KOPT-K1 (cell line): ENCODE measurements around the gene FAM193A.
A peak's percentile ranks its signal among the peaks of the same experiment; 100 is the strongest.

Experiments
- H3K27ac ChIP-seq: fragments of 200-600 bp; sonication (generic); 2 replicates; pipeline ENCODE4 v1.5.1; 2016; ENCODE audit warnings: antibody characterized with exemption, mild to moderate bottlenecking, low read depth, low read length; ENCODE audit not compliant: poor library complexity, severe bottlenecking
- H3K36me3 ChIP-seq: fragments of 200-600 bp; sonication (generic); 2 replicates; pipeline ENCODE4 v1.5.1; 2017; ENCODE audit warnings: antibody characterized with exemption, mild to moderate bottlenecking, low read length, moderate library complexity; ENCODE audit not compliant: insufficient read depth
- H3K9me3 ChIP-seq: fragments of 200-600 bp; sonication (generic); 2 replicates; pipeline ENCODE4 v1.5.1; 2017; ENCODE audit warnings: antibody characterized with exemption, low read length, mild to moderate bottlenecking; ENCODE audit not compliant: insufficient read depth, poor library complexity, severe bottlenecking

Gene FAM193A

DNA sequence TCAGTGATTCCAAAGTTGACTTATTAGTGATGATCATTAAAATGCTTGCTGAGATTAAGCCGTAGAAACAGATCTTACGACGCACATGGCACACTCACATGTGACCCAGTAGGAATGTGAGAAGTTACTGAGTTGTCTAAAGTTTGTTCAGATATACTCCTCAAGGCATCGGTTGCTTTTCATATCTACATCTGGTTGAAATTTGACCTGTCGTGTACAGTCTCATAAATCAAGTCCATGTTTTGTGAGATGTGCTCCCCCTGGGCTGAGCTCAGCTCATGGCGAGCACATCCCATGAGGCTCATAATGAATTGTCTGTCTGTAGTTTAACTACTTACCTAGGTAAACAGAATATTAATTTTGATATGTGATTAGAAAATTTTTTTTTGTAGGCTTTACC is 152.7 kb downstream of the FAM193A start:
- peak overlapping the region; percentile 57 for H3K27ac ChIP-seq
- H3K36me3 ChIP-seq, result peaks cover 91% of the 10 kb centered on the region
- no peaks in the 10 kb centered on the region for H3K9me3 ChIP-seq

DNA sequence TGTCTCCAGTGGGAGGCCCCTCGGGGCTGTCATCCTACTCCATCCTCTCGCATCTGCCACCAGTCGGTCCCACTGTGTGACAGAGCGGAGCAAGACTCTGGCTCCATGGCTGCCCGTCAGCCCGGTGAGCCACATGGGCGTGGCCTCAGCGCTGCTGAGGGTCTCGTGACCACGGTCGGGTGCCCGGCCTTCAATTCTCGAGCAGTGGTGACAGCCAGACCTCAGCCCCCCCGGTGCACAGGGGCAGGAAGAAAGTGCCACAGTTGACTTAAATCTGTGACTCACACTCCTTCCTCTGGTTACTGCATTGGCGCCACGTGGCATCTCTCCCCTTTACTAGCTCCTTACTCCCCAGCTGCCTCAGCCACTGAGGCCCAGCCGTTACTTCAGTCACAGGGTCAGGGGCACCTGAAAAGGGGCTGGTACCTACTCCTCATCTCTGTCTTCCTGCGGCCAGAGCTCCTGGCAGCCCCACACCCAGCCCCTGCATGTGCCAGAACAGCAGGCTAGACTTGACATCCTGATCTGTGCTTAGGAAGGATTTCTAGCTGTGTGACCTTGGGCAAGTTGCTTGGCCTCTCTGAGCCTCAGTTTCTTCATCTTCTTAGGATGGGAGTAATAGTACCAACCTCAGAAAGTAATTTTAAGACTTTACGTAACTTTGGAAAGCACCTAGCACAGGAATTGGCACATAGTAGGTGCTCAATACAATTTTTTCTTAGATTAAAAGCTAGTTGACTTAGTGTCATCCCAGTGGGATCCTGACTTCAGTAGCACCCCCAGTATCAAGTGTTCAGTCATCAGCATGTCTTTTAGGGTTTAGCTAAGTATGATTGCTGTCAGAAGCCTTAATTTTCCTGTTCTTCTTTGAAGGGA is 153.6 kb downstream of the FAM193A start:
- no peaks in the 10 kb centered on the region for H3K9me3 ChIP-seq
- peaks cover 91% of the 10 kb centered on the region for H3K36me3 ChIP-seq
- H3K27ac ChIP-seq, result peak overlapping the region; percentile 57

DNA sequence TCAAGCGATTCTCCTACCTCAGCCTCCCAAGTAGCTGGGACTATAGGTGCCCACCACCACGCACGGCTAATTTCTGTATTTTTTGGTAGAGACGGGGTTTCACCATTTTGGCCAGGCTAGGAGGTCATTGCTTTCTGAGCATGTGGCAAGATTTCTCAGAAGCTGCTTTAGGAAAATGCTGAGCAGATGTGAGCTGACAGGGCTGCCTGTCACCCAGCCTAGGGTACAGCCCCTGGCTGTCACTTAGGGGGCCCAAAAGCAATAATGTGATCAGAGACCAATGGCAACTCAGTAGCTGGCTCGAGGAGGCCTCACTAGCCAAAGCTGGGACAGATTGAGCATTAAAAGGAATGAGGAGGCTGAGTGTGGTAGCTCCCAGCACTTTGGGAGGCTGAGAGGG is 154.9 kb downstream of the FAM193A start:
- Histone ChIP-seq H3K27ac (peak overlapping the region; percentile 57), H3K36me3 (peaks cover 91% of the 10 kb centered on the region), H3K9me3 (no peaks in the 10 kb centered on the region)

DNA sequence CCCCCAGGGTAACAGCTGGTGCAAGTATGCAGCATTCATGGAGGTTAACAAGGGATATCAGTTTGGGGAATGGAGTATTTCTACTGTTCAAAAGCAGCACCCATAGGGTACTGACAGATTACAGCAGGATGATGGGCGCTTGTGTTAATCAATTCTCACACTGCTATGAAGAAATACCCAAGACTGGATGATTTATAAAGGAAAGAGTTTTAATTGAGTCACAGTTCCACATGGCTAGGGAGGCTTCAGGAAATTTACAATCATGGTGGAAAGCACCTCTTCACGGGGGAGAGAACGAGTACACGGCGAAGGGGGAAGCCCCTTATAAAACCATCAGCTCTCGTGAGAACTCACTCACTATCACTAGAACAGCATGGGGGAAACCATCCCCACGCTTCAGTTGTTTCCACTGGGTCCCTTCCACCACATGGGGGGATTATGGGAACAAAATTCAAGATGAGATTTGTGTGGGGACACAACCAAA is 155.5 kb downstream of the FAM193A start:
- Histone ChIP-seq H3K9me3 (no peaks in the 10 kb centered on the region), H3K36me3 (peaks cover 91% of the 10 kb centered on the region), H3K27ac (no peak overlapping the region)

DNA sequence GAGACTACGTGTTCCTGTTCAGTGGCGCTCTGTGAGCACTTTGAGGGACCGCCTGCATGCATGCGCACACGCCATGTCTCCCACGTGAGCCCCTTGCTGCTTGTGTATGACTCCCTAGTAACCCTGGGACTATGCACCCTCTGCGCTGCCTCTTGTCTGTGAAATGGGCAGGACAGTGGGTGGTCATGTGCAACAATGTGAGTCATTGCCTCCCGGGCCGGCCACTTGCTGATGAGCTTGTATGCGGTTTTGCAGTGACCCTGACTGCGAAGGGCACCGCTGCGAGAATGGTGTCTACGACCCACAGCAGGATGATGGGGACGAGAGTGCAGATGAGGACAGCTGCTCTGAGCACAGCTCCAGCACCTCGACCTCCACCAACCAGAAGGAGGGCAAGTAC is 158.2 kb downstream of the FAM193A start:
- no peaks in the 10 kb centered on the region for H3K9me3 ChIP-seq
- no peak overlapping the region for H3K27ac ChIP-seq
- H3K36me3 ChIP-seq, result peaks cover 96% of the 10 kb centered on the region

DNA sequence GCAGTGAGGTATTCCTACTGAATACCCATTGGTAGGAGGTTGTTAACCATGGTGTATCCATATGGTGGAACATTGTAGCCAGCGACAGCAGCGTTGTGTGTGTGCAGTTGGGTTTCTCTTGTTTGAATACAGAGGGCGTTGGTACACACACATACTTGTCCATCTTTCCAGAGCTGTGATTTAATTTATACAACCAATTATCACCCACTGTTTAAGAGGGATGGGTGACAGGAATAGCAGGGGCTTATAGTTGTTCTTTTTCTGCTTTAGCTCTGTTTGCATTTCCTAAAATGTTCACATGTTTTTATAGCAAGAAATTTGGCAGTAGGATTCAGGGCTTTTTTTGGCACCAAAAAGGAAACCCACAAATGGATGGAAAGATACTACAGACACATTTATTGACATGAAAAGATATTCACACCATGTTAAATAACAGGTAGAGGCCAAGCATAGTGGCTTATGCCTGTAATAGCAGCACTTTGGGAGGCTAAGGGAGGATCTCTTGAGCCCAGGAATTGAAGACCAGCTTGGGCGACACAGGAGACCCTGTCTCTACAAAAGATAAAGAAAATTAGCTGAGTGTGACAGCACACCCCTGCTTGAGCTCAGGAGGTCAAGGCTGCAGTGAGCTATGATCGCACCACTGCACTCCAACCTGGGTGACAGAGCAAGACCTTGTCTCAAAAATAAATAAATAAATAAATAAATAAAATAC is 159.1 kb downstream of the FAM193A start:
- peaks cover 98% of the 10 kb centered on the region for H3K36me3 ChIP-seq
- H3K9me3 ChIP-seq, result no peaks in the 10 kb centered on the region
- no peak overlapping the region for H3K27ac ChIP-seq

DNA sequence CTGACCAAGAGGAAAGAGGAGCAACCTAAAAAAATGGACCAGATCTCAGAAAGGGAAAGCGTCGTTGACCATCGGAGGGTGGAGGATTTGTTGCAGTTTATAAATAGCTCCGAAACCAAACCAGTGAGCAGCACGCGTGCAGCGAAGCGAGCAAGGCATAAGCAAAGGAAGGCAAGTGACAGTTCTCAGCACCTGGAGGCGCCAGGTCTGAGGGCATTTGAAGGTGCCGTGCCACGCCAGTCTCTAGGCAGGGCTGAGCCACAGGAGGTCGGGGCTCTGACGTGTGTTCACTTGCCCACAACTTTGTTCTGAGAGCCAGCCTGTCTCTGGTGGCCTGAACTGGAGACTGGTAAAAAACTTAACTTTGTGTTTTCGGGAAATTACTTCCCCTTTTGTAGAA is 160.0 kb downstream of the FAM193A start:
- no peak overlapping the region for H3K27ac ChIP-seq
- H3K36me3 ChIP-seq, result peaks cover 98% of the 10 kb centered on the region
- no peaks in the 10 kb centered on the region for H3K9me3 ChIP-seq

DNA sequence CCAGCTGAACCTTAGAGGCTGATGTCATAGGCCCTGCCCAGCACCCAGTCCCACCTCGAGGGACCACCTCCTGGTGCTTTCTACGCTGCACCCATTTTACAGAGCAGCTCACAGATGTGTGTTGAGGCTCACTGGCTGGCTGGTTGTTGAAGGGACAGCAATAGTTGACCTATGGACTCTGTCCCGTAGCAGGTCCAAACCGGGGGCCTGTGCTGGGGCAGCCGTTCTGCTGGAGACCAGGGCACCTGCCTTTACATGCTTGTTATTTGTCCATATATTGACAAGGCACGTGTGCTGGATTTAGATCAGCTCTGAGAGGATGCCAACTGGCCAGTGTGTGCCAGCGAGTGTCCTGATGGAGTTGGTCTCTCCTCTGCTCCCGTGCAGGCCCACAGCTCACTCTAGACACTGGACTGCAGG is 161.6 kb downstream of the FAM193A start:
- no peak overlapping the region for H3K27ac ChIP-seq
- H3K9me3 ChIP-seq, result no peaks in the 10 kb centered on the region
- peaks cover 98% of the 10 kb centered on the region for H3K36me3 ChIP-seq

DNA sequence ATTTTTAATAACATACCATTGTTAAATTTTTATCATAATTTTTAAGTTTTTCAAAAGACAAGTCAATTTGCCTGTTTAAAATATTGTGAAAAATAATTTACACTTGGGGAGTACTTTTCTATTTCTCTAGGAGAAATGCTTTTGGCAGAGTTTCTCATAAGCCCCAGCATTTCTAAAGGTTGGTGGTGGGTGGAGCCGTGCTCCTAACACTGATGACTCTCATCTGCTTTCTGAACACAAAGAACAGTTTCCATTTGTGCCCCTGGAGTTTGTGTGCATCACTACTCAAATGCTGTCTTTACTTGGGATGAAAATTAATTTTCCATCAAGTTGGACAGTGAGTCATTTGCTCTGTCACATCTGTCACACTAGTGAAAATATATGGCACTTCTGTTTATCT is 162.1 kb downstream of the FAM193A start:
- Histone ChIP-seq H3K27ac (no peak overlapping the region), H3K9me3 (no peaks in the 10 kb centered on the region), H3K36me3 (peaks cover 98% of the 10 kb centered on the region)

DNA sequence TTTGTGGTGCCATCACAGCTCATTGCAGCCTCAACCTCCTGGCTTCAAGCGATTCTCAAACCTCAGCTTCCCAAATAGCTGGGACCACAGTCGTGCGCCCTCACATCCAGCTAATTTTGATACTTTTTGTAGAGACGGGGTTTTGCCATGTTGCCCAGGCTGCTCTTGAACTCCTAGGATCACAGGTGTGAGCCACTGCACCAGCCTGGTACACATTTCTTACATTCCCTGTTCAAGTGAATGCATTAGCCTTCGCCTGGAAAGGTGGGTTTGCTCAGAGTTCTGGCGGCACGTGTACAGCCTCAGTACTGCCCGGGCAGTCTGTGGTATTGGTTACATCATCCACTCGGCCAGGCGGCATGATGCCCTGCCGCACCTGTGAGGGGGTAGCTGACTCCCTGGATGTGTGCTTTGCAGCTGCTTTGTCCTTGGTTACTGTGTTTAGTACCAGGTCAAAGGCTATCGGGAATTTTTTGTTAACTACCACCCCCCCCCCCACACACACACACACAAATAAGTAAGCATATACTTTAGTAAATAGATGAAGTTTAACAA is 162.6 kb downstream of the FAM193A start:
- Histone ChIP-seq H3K36me3 (peaks cover 98% of the 10 kb centered on the region), H3K9me3 (no peaks in the 10 kb centered on the region), H3K27ac (no peak overlapping the region)

DNA sequence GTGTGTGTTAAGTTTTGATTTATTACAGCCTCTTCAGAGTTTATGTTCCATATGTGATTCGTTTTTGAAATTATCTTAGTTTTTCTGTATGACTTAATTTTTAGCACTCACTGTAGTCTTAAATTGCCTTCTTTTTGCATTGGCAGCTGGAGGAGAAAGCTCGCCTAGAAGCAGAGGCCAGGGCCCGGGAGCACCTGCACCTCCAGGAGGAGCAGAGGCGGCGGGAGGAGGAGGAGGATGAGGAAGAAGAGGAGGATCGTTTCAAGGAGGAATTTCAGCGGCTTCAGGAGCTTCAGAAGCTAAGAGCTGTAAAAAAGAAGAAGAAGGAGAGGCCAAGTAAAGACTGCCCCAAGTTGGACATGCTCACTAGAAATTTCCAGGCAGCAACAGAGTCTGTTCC is 163.1 kb downstream of the FAM193A start:
- Histone ChIP-seq H3K36me3 (peaks cover 98% of the 10 kb centered on the region), H3K9me3 (no peaks in the 10 kb centered on the region), H3K27ac (no peak overlapping the region)

DNA sequence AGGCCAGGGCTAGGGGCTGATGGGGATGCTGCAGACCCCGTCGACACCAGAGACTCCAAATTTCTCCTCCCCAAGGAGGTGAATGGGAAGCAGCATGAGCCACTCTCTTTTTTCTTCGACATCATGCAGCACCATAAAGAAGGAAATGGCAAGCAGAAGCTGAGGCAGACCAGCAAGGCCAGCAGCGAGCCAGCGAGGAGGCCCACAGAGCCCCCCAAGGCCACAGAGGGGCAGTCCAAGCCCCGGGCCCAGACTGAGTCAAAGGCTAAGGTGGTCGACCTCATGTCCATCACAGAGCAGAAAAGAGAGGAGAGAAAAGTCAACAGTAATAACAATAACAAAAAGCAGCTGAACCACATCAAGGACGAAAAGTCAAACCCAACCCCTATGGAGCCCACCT is 163.6 kb downstream of the FAM193A start:
- Histone ChIP-seq H3K9me3 (no peaks in the 10 kb centered on the region), H3K36me3 (peaks cover 98% of the 10 kb centered on the region), H3K27ac (no peak overlapping the region)

DNA sequence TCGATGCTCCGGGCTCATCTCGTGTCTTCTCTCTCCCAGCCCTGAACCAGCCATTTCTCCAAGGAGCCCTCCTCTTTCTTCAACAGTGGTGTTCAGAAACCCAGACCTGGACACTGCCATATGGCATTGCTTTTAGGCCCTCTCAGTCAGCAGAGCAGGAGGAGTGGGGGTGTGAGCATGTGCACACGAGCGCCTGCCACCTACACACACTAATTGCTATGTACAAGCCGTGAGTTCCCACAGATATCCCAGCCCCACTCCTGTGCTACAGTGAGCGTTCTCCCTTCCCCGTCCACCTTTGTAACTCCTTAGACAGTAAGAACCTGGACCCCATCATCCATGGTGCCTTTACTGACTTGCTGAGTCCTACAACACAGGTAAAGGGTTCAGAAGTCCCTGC is 165.9 kb downstream of the FAM193A start:
- H3K9me3 ChIP-seq, result no peaks in the 10 kb centered on the region
- H3K27ac ChIP-seq, result no peak overlapping the region
- peaks cover 94% of the 10 kb centered on the region for H3K36me3 ChIP-seq

DNA sequence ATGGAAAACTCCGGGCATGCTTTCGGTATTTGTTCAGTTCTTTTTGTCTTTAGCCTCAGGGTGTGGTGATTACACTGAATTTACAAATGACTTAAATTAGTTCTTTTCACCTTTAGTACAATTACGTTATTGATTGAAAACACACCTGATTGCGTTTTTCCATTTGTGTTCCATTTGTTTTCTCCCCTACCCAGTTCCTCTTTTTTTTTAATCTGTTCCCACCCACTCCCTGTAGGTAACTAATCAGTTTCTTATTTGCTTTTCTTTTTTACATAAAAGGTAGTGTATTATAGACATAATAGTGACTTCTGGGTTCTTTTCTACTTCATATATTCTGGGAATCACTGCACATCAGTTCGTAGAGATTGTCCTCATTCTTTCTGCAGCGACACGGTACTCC is 166.3 kb downstream of the FAM193A start:
- no peaks in the 10 kb centered on the region for H3K9me3 ChIP-seq
- H3K36me3 ChIP-seq, result peaks cover 93% of the 10 kb centered on the region
- no peak overlapping the region for H3K27ac ChIP-seq

DNA sequence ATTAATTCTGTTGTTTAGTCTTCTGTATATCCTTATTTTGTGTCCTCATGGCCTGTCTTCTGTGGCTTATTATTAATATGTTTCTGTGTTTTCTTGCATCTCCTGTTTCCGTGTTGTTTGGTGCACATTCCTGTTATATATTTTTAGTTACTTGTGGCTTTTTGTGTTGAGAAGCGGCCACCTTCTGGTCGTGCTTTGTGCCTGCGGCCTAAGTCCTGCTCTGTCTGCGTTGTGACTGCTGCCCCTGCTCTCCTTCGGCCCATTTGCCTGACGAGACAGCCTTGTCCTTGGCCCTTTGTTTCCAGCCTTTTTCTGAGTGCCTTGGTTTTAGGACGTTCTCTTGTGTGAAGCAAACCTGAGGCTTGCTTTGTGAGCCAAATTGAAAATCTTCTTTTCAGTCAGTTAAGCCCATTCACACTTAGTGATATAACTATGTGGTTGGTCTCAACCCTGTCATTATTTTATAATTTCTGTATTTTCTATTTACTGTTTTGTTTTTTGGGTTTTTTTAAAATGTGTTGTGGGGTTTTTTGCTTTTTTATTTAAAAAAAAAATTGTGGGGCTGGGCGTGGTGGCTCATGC is 175.9 kb downstream of the FAM193A start:
- H3K36me3 ChIP-seq, result peaks cover 61% of the 10 kb centered on the region
- no peaks in the 10 kb centered on the region for H3K9me3 ChIP-seq
- H3K27ac ChIP-seq, result no peak overlapping the region
